Activated CD4-positive, alpha-beta memory T cell treated with anti-CD3 and anti-CD28 coated beads, Interleukin-2, amount 10 ng/mL, durations not matched to agents 7 days and 5 days (primary cell): ENCODE data around the gene EXOC2. TPM values are rescaled to one million over a fixed set of nuclear protein-coding genes. Genes with fewer than 3 reads are reported as not detected.

Experiments
- CTCF ChIA-PET: fragments of 350-600 bp; sonication (Branson Sonifier 250); formaldehyde crosslinking; loops from one replicate; lab custom pipeline; 2021; ENCODE audit warnings: antibody characterized with exemption, inconsistent platforms; lab: Charles Lee
- POLR2A ChIA-PET: fragments of 350-600 bp; sonication (Branson Sonifier 250); formaldehyde crosslinking; loops from one replicate; lab custom pipeline; 2021; ENCODE audit warnings: antibody characterized with exemption; lab: Charles Lee
- DNase-seq: peaks from one replicate; pipeline ENCODE4 v3.0.0-alpha.2; 2020
- H3K27ac Mint-ChIP-seq: one replicate; pipeline ENCODE4 v1.8.0; 2021; ENCODE audit warnings: mild to moderate bottlenecking, mixed read lengths
- H3K27me3 Mint-ChIP-seq: one replicate; pipeline ENCODE4 v1.8.0; 2021; ENCODE audit warnings: mixed read lengths
- H3K36me3 Mint-ChIP-seq: one replicate; pipeline ENCODE4 v1.8.0; 2021; ENCODE audit warnings: low read depth, mixed read lengths
- H3K4me1 Mint-ChIP-seq: one replicate; pipeline ENCODE4 v1.8.0; 2021; ENCODE audit warnings: mixed read lengths
- H3K4me3 Mint-ChIP-seq: one replicate; pipeline ENCODE4 v1.8.0; 2021; ENCODE audit warnings: mild to moderate bottlenecking, mixed read lengths
- H3K9me3 Mint-ChIP-seq: one replicate; pipeline ENCODE4 v1.8.0; 2021; ENCODE audit warnings: mixed read lengths
- total RNA-seq, 2 experiments: library from RNA; stranded (reverse); gene quantifications; one replicate each; pipeline ENCODE4 v1.2.3, GENCODE V29; 2021

Gene EXOC2
- total RNA-seq, 2 experiments from 2014 or later: 31.9 to 35.7 TPM

GRCh38 chr6:435441-436307 lies 257.3 kb downstream of the EXOC2 start:
- ChIA-PET POLR2A (interaction anchor here (1.1 to 4.0 kb wide), 6 partner anchors 10 to 115 kb away, joined by 3 to 56 read pairs (median 6); partner anchors contain the start of gene IRF4), CTCF (interaction anchor here (0.9 to 2.1 kb wide), 7 partner anchors 9 to 276 kb away, joined by 3 to 6 read pairs (median 4); no protein-coding TSS in a partner anchor)
- no peak overlapping the region for H3K4me3 Mint-ChIP-seq
- H3K36me3 Mint-ChIP-seq: peaks cover 3% of the 10 kb centered on the region
- H3K27me3 Mint-ChIP-seq: peaks cover 12% of the 10 kb centered on the region
- no peak overlapping the region for H3K27ac Mint-ChIP-seq
- H3K4me1 Mint-ChIP-seq: peaks cover 50% of the 10 kb centered on the region
- H3K9me3 Mint-ChIP-seq: no peaks in the 10 kb centered on the region
- DNase-seq: peak; percentile 15

Other genes with a start within 250 kb of the EXOC2 start
- gene HUS1B, start 36.0 kb downstream of the EXOC2 start, total RNA-seq: under 1 TPM; 0.78 to 0.86 TPM